ENCODE results near the gene WNK2.

The WNK2 gene

DNA sequence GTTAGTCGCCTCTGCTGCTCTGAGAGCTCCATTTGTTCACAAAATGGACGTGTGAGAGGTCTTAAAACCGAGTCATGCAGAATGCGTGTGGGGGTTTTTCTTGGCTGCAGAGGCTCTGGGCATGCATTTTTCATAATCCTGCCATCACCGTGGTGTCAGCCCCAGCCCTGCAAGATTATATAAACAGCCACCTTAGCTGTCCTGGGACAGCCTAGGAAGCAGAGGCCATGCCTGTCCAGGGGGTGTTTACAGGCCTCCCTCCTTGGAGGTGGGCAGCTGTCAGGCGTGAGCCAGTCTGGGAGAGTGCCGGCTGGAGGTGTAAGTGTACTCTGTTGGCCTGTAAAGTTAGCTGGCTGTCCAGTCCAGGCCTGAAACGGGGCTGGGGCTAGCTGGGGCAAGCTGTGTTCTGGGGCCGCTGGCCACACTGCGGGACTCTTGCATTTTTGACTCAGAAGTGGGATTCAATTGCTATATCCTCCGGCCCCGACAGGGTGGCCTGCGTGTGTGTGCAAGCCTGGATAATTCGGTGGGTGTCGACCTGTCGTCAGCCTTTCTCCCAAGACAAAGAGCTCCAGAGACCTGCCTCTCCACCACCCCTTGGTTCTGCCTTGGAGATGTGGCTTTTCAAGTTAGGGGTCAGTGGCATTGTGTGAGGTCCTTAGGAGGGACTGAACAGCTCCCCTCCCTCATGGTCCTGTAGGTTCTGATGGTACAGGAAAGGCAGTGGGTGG lies 2.4 kb downstream of the WNK2 start:
- DNase-seq: no peak

DNA sequence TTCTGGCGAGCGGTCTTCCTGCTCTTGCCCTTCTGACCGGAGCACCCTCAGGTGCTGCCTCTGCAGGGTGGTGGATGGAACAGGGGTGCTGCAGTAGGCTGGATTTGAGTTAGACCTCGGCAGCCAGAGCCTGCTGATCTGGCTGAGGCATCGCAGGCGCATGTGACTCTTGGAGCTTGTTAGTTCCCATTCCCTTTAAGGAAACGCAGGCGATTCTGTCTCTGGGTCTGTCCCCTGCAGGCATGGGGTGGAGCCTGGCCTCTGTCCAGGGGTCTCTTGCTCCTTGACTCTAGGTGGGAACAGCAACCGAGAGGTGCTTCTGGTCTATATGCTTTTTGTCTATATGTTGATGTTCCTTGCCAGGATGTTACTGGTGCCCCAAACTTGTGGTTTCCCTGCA lies 3.1 kb downstream of the WNK2 start:
- DNase-seq: no peak

DNA sequence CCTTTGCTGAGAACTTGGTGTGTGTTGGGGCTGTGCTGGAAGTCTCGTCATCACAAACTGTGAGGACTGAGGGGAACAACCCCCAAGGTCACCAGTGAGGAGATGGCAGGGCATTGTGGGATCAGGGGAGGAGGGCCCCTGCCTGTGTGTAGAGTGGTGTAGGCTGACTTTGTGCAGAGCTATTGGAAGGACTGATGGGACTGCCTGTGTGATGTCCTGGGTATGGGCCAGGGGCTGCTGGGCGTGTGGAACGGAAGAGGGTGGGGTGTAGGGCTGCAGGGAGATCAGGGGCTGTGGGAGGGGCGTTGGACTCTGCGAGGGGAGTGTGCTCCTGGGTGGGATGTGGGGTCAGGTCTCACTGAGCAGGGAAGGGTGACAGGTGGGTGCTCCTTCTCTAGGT lies 3.6 kb downstream of the WNK2 start:
- DNase-seq: no peak

DNA sequence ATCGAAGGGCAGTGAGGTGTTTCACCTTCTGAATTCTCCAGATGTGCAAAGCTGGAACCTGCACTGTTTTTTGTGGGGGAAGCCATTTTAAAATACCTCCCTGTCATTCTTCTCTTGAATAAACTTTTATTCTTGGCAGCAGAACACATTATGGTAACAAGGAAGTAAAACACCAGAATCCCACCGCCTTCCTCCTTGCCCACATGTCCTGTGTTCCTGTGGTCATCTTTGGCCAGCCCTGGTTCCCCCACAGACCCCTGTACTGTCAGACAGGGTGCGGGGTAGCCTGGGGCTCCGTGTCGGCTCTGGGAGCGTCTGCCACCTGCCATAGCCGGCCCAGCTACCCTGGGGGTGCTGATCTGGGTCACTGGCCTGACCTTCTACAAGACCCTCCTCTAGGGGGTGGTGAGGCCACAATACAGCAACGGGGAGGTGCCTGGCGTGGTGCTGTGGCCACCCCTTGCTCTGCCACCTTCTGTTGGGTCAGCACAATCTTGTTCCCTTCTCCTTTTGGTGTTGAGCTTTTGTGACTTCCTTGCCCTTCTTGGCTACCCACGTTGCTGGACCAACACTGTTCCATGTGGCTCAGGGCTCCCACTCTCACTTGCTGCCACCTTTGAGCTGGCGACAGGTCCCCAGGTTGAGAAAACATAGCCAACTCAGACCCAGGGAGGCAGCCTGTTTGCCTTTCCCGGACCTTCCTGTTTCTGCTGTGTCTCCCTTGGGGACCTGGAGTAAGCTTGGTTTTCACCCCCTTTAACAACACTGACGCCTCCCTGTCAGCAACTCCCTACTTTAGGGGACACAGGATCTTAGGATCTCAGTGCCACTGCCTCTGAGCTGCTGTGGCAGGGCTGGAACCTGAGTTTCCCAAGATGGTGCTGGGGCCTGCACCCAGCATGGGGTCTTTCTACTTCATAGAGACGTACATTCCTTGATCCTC lies 4.8 kb downstream of the WNK2 start:
- no peak for DNase-seq

DNA sequence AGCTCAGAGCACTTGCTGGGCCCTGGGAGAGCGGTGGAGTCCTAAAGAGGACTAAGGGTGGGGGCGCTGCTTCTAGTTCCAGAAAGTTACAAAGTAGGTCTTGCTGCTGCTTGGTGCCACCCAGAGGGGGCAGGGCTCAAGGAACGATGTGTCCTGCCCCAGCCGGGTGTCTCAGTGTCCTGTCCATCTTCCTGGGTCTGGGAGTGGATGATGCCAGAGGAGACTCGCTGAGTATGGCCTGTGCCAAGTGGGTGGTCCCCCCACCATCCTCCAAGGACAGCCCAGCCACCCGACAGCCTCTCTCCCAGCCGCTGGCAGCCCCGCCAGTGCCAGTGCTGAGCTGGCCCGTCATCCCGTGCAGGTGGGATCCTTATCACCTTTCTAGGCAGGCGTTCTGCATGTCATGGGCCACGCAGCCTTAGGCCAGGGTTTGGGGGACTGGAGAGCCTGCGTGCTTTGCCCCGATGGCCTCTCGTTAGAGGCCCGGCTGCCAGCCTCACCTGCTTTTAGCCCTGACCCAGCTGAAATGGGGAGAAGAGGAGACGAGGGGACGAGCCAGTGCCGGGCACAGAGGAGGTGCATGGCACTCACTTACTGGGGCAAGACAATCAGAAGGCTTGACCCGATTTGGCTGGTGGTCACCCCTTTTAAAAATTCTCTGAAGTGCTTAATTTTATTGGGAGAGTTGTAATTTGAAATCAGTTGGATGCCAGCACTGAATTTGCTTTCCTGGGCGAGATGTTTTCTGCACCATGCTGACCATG lies 5.6 kb downstream of the WNK2 start:
- DNase-seq: no peak

DNA sequence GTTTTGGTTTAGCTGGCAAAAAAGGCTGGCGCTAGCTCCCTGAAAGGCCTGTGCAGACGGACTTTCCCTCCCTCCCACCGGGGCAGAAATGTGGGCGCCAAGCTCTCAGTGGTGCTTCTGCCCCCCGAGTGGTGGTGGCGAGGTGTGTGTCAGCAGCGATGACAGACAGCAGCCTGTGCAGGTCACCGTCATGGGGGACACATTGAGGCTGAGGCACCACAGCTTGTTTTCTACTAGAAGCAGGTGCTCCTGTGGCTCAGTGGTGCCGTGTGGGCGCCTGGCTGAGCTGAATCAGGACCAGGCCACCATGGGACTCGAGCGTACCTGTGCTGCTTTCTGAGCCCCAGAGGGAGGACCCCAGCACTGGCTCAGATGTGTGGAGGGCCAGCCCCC lies 6.2 kb downstream of the WNK2 start:
- no peak for DNase-seq

DNA sequence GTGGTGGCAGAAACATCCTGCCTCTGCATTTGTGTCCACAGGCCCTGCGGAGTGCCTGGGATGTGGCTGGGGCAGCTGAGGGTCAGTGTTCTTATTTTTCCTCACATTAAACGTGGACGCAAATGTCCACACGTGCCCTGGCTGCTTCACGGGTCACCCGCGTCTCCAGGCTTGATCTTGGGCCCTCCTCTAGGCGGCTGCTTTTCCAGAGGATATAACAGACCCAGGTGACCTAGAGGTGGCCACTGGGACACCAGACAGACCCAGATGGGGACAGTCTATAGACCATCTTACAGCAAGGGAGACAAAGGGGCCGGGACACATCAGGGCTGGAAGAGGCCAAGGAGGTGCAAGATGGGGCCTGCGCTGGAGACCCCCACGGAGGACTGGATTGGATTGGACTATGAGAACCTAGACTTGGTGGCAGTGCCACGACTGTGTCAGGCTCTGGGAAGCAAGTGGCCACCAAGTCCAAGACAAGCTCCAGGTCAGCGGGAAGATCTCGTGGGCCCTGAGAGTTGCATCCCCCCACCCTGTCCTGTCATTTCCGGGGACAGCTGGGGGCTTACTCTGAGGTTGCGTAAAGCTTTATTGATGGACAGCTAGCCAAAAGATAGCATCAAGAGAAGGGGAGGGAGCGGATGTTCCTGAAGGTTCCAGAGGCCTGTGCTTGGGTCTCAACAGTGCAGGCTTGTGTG lies 6.9 kb downstream of the WNK2 start:
- no peak for DNase-seq

DNA sequence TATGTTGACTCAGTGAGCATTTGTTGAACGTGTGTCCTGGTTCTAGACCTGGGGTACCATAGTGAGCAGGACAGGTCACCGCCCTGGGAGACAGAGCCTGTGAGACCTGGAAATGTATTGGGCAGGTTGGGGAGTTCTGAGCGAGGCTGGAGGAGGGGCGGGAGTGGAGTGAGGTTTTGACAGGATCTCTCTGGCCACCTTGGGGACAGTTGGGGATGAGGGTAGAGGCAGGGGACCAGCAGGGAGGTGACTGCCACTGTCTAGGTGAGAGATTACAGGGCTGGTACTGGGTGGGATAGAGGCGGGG lies 7.4 kb downstream of the WNK2 start:
- no peak for DNase-seq

DNA sequence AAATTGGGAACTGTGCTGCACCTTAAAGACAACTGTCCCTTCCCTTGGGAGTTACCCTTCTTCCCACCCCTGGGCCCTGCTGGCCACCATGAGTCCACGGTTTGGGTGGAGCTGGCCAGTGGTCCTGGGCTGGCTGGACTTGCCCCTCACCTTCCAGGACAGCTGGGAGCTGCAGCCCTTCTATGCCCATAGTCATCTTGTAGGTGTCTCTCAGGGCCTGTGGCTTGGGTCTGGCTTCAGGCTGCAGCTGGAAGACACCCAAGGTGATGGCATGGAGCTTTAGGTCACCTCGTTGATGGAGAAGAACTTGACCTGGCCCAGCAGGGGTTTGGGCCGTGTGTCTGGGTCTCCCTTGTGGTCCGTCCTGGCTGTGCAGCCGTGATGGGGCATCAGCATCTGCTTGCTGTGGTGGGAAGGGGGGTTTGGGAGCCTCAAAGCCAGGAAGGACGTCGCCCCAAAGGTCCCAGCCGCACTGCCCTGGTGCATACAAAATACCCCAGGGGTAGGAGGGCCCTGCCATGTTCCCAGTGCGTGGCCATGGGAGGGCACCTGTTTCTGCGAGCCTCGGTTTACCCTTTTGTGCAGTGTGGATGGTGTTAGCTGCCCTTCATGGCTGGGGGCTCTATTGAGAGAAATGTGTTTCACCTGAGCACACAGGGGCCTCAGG lies 8.9 kb downstream of the WNK2 start:
- no peak for DNase-seq

DNA sequence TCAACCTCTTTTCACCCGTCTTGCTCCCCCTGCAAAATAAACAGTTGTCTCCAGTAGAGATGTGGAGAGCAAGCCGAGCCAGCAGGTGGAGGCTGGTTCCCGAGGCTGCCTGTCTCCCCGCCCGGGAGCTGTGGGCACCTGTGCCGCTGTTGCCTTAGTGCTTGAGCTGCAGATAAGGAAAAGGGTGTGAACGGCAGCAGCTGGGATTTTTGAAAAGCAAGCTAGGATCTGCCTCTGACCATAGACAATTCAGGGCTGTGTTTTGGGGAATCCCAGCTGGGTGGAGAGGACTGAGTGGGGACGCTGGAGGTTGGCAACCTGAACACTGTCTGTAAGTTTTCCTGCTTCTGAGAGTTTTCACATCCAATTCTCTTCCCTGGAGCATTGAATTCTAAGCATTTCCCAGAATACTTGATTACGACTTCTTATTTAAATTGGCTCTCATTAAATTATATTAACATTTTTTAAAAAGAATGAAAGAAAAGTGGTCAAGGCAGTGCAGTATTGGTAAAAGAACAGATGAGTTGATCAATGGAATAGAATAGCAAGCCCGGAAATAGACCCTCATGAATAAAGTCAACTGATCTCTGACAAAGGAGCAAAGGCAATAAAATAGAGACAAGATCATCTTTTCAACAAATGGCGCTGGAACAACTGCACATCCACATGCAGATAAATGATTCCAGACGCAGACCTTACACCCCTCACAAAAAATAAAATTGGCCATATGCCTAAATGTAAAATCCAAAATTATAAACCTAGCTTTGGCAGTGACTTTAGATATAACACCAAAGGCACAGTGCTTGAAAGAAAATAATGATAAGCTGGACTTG lies 9.7 kb downstream of the WNK2 start:
- DNase-seq: peak; percentile 51 to 82

DNA sequence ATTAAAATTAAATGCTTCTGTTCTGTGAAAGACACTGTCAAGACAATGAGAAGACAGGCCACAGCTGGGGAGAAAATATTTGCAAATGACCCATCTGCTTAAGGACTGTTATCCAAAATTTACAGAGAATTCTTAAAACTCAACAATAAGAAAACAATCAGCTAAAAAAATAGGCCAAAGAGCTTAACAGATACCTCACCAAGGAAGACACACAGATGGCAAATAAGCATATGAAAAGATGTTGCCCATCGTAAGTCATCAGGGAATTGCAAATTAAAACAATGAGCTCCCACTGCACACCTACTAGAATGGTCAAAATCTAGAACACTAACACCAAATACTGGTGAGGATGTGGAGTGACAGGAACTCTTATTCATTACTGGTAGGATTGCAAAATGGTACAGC lies 10.3 kb downstream of the WNK2 start:
- DNase-seq: peak in 1 of 2 experiments; percentile 71

DNA sequence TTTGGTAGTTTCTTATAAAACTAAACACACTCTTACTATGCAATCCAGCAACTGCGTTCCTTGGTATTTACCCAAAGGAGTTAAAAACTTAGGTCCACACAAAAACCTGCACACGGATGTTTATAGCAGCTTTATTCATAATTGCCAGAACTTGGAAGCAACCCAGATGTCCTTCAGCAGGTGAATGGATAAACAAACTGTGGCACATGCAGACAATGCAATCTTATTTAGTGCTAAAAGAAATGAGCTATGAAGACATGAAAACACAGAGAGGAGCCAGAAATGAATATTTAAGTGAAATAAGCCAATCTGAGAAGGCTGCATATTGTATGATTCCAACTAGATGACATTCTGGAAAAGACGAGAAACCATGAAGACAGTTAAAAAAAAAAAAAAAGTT lies 10.7 kb downstream of the WNK2 start:
- no peak for DNase-seq

DNA sequence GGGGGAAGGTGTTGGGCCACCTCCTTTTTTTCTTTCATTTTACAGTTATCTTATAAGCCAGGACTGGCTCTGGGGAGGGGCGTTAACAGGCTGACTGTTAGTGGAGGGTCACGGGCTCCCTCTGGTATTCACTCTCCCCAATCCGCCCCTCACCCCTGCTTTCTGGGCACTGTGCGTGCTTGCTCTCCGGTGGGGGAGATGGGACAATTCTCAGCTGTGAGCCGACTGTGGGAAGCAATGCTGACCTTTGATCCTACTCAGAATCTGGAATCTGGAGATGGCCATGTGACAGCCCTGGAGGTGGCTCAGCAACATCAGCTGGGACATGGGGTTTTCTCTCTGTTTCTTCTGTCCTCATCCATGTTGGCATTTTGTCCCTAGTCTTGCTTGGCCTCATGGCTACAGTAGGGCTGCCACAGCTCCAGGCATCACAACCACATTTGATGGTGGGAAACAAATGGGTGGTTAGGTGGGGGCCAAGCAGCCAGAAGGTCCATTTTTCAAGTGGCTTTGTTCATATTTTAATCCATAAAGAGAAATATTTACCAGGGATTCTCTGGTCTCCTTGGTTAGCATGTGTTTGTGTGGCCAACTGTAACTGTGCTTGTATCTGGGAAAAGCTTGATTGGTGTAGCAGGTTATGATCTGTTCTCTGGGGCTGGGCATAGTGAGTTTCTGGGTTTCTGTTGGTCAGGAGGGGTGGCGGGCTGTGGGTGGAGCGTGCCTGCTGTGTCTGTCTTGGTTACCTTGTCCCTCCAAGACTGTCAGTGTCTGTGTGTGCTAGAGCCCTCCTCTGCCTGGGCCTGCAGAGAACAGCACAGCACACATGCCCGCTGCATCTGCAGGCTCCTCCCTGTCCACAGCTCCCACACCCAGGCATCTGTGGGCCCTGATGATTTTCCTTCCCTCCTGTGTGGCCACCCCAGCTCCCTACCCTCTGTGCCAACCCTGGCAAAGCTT lies 12.4 kb downstream of the WNK2 start:
- DNase-seq: no peak

DNA sequence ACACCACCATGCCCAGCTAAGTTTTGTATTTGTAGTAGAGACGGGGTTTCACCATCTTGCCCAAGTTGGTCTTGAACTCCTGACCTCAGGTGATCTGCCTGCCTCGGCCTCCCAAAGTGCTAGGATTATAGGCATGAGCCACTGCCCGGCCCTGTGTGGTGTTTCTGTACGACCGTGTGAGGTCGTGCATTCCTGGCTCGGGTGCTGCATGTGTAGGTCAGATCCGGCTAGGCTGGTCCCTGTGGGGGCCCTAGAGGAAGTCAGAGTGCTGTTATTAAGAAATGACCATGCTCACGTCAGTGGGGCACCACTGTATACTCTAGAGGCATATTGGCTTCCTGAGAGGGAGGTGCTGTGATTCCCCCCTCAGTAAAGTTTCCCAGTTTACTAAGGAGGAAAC lies 13.7 kb downstream of the WNK2 start:
- no peak for DNase-seq

DNA sequence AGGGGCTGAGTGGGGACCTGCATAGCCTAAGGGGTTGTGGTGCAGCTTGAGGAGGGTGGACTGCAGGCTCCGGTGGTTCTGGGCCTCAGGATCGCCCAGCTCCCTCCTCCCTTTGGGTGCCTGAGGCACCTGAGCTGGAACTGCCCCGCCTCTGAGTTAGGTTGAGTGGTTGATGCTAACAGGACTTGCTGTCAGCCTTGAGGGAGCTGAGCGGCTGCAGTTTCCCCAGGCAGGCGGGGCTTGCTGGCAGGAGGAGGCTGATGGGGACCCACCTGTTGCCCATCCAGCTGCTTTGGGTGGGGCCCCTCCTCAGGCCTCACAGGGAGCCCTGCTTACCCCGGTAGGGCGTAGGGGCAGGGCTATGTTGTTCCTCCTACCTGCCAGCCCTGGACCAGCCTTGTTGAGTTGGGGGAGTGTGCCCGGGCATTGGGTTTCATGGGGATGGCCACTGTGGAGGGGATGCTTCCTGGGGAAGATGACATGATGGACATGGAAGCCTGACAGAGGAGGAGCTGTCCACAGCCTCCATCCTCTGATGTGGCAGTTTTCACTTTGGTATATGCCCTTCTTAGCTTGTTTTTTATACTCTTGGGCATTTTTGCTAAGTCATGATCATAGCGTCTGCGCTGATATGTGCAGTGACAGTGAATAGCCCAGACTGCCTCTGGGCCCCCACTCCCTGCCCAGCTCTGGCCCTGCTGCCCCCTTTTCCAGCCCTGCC lies 14.3 kb downstream of the WNK2 start:
- no peak for DNase-seq

DNA sequence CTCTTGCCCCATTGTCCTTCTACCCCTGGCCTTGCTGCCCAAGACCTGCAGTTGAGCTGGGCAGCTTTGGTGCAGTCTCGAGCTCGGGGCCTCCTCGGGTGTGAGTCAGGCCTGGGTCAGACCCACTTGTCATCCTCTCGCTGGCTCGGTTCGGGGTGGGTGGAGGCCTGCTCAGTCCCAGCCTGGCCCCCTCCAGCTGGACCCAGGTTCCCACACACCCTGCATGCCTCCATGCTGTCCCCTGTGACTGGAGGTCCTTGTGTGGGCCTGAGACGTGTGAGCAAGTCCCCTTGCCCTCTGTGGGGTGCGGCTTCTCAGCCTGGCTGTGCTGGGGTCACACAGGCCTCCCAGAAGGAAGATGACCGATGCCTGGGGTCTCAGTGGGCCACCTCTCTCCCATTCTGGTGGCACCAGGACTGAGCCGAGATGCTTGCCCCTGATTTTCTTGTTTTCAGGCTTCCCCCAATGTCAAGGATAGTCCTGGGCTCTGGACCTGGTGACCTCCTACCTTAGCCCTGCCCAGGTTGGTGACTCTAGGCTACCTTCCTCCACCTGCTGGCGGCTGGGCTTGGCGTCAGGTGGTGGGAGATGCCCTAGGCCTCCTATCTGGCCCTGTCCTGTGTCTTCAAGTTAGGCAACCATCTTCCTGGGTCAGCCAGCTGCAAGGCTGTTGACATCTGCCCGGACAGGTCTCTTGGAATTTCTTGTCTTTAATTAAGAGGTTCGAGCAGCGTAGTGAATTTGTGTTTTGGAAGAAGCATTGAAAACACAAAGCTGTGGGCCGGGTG lies 15.1 kb downstream of the WNK2 start:
- no peak for DNase-seq

DNA sequence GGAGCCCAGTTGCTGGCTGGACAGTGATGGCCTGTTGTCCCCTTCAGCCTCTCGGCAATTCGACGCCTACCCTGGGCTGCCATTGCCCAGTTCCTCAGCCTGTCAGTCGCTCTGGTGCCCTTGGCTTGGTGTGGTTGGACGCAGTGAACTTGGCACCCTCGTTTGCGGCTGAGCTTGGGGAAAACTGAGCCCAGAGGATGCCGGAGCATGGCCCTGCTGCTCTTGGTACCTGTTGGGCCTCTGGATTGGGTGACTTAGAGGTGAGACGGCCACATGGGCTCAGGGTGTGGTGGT lies 16.5 kb downstream of the WNK2 start:
- DNase-seq: no peak

DNA sequence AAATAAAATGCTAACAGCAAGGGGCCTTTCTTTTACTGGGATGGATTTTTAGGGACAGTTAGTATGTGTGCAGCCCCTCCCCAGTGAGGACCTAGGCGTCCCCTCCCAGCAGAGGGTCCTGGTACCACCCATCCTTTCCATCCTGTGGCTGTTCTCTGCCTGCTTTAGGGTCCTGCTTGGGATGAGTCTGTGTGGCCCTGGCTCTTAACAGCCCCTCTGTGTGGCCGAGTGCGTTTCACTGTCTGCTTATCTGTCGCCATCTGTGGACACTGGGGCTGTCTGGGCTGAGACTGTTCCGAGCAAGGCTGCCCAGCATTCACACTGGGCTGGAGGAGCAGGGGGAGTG lies 17.0 kb downstream of the WNK2 start:
- peak; percentile 43 to 67 for DNase-seq

All from NCI-H524 (cell line).